Ovary (tissue), 9 donors: ENCODE measurements around the gene RING1. TPM values are rescaled to one million over a fixed set of nuclear protein-coding genes. Genes with fewer than 3 reads are reported as not detected.

Experiments
- DNase-seq, 5 donors: peaks; one replicate each; pipeline ENCODE4 v3.0.0-alpha.2; 2019 to 2020
- H3K27ac ChIP-seq, 2 donors: fragments of 200-600 bp; one replicate each; pipeline versions ENCODE4 v1.5.1 to v1.8.0; 2019 to 2022
- H3K27me3 ChIP-seq: fragments of 200-600 bp; one replicate; pipeline ENCODE4 v1.8.0; 2022
- H3K36me3 ChIP-seq: fragments of 200-600 bp; sonication (generic); one replicate; pipeline ENCODE4 v1.5.1; 2019
- H3K4me1 ChIP-seq: one replicate; pipeline ENCODE4 v1.8.1; 2013; ENCODE audit warnings: mild to moderate bottlenecking, moderate library complexity; ENCODE audit not compliant: insufficient read depth
- H3K4me3 ChIP-seq: fragments of 200-600 bp; sonication (generic); one replicate; pipeline ENCODE4 v1.5.1; 2017
- H3K9me3 ChIP-seq, 2 donors: fragments of 200-600 bp in 1 of 2; sonication (generic) in 1 of 2; one replicate each; pipeline versions ENCODE4 v1.5.1 to v1.8.1; 2013 to 2019; ENCODE audit warnings: mild to moderate bottlenecking in 1 of 2, moderate library complexity in 1 of 2
- CTCF ChIP-seq, 3 donors: fragments of 450-650 bp in 2 of 3; fragments of 200-600 bp in 1 of 3; IDR thresholded peaks; one replicate each; pipeline versions ENCODE4 v1.5.1 to v1.8.0; 2016 to 2022; ENCODE audit warnings: antibody characterized with exemption in 3 of 3, mild to moderate bottlenecking in 1 of 3
- EP300 ChIP-seq: sonication (generic); formaldehyde crosslinking; IDR thresholded peaks from one replicate; pipeline ENCODE4 v1.6.1; 2017; ENCODE audit warnings: antibody characterized with exemption
- POLR2A ChIP-seq: fragments of 450-650 bp; IDR thresholded peaks from one replicate; pipeline ENCODE4 v1.6.1; 2017; ENCODE audit warnings: antibody characterized with exemption, mild to moderate bottlenecking, moderate library complexity
- WGBS, 3 donors: extraction: QIAGEN DNeasy Blood & Tissue Kit in 1 of 3; methylation state at CpG; one replicate each; pipeline versions ENCODE4 v1.1.5 to v1.1.7; 2013 to 2017; 5-methylcytosine and 5-hydroxymethylcytosine counted together
- intact Hi-C, 4 donors: fragments of 100-400 bp; cut with DNase I; formaldehyde crosslinking; loops; one replicate each; pipeline versions ENCODE4 v1.11.0 to v1.15.1; 2022 to 2023
- polyA plus RNA-seq, 2 donors: library from polyadenylated mRNA; stranded (reverse); fragments of 200-250 nt in 1 of 2; fragments of 350-450 nt in 1 of 2; fragmentation: Illumina TruSeq in 1 of 2; extraction: RNeasy Lipid Tissue Mini Kit (QIAGEN cat#74804) in 1 of 2; gene quantifications; one replicate each; pipeline ENCODE4 v1.2.3, GENCODE V29; 2013 to 2014
- total RNA-seq, 7 donors: library from RNA; depleted of rRNA in 2 of 7; stranded (reverse); fragments of >200 nt in 2 of 7; fragmentation: NEBNext Ultra II Directional in 3 of 7; extraction: Animal tissue kit (Norgen Biotek cat#: 25700) in 3 of 7; gene quantifications; one replicate each; pipeline versions ENCODE4 v1.1.0 to v1.2.4, GENCODE V29; 2016 to 2023
- donor health status: DM: no; HTN: no; CAD: no; lungs with moderate emphysema.
- donor health status: DM: no; HTN: no; CAD: no.
- donor health status: Bipolar disorder and iron deficiency.
- donor health status: DM: yes; HTN: yes; CAD: no.
- donor health status: DM: no; HTN: no; CAD: no.
- donor health status: DM: yes; HTN: yes; CAD: no.

The RING1 gene
- total and polyA plus RNA-seq, 9 donors = 20.7 to 70.6 (median 51.7) TPM

DNA sequence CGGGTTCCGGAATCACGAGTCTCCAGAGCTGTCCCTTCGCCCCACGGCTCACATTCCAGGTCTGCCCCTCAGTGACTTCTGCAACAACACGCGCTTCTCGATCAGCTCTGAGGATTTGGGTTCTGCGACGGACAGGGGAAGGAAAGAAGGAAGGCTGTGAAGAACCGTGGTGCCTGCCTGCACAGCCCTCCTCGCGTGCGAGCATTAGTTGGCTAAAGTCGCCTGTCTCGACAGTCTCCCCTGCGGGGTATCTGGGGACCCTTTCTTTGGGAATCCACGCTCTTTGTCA lies 40.3 kb downstream of the RING1 start:
- no peaks in the 10 kb centered on the region for H3K27me3 ChIP-seq
- no peak for TF ChIP-seq POLR2A
- TF ChIP-seq EP300 = no peak
- peak in 1 of 3 donors; percentile 4 for TF ChIP-seq CTCF (IDR thresholded peaks at IDR 0.05)
- 0 to 1% (median 1%) methylated on average over 18 of the region's 18 CpGs for WGBS, 3 donors

DNA sequence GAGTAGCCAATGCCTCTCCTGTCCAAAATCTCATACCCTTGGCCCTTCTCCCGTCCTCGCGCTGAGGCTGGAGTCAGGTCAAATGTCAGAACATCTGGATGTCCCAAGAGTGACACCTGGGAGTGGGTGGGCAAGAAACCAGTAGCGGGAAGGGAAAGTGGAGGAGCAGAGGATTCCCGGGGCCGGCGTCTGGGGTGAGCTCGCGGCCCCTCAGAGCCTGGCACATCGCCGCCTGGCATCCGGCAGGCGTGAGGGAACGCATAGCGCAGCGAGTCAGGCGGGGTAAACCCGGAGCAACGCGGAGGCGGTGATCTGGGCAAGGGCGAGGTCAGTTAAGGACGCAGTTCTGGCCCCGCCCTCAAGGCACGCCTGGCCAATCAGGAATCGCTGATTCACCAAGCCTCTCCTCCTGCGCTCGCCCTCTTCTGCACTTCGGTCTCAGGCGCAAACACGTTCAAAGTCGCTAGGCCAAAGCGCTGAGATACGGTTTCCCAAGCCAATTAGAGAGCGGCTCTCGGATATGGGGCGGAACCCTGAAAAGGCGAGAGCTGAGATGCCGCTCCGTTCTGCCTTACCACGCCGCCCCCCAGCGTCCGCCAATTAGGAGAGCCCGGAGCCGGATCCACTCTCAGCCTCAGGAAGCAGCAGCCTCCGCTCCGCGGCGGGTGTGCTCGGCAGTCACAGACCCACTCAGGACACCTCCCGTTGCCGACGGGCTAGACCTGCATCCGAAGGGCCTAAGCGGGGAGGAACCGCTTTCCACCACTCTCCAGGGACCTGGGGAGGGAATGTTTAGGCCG lies 40.8 kb downstream of the RING1 start:
- 0% methylated on average over 51 to 58 of the region's 58 CpGs for WGBS, 3 donors
- H3K4me3 ChIP-seq = peak overlapping the region; percentile 62
- DNase-seq = peak; percentile 94 to 98 (median 97)

More for the DNA sequence above, 40.3 kb downstream of the RING1 start:
- Histone ChIP-seq H3K4me3 (peak overlapping the region; percentile 51), H3K4me1 (peaks cover 3% of the 10 kb centered on the region), H3K9me3 (no peaks in the 10 kb centered on the region), H3K27ac (peak overlapping the region; percentile 73 to 84), H3K36me3 (no peaks in the 10 kb centered on the region)
- intact Hi-C loops = loop anchor here (2.0 to 10.0 kb wide), 5 partner anchors 86 to 244 kb away; partner anchors contain the start of gene HLA-DOA (in 3 of the 4)
- peak in 1 of 5 donors; percentile 50 for DNase-seq

GRCh38 chr6:33249732-33250630 lies 41.7 kb downstream of the RING1 start:
- no peaks in the 10 kb centered on the region for H3K27me3 ChIP-seq
- no peaks in the 10 kb centered on the region for H3K36me3 ChIP-seq
- peak overlapping the region; percentile 78 to 84 for H3K27ac ChIP-seq
- peak in 3 of 5 donors; percentile 41 to 53 (median 47) for DNase-seq
- peak overlapping the region; percentile 62 for H3K4me3 ChIP-seq
- H3K9me3 ChIP-seq = no peaks in the 10 kb centered on the region
- WGBS, 3 donors = 9 to 17% (median 12%) methylated on average over 14 to 15 of the region's 15 CpGs
- TF ChIP-seq EP300 (no peak), POLR2A (no peak), CTCF (IDR thresholded peaks at IDR 0.05) (no peak)
- H3K4me1 ChIP-seq = peaks cover 3% of the 10 kb centered on the region
- intact Hi-C loops = loop anchor here (2.0 to 10.0 kb wide), 5 partner anchors 87 to 245 kb away; partner anchors contain the start of gene HLA-DOA (in 3 of the 4)

More for the DNA sequence above, 40.8 kb downstream of the RING1 start:
- H3K36me3 ChIP-seq = no peaks in the 10 kb centered on the region
- peak overlapping the region; percentile 78 to 84 for H3K27ac ChIP-seq
- intact Hi-C loops = loop anchor here (2.0 to 10.0 kb wide), 5 partner anchors 86 to 244 kb away; partner anchors contain the start of gene HLA-DOA (in 3 of the 4)
- H3K9me3 ChIP-seq = no peaks in the 10 kb centered on the region
- H3K4me1 ChIP-seq = peaks cover 3% of the 10 kb centered on the region
- TF ChIP-seq EP300 (no peak), CTCF (IDR thresholded peaks at IDR 0.05) (peak in 2 of 3 donors; percentile 9 to 21), POLR2A (peak; percentile 79)
- no peaks in the 10 kb centered on the region for H3K27me3 ChIP-seq

DNA sequence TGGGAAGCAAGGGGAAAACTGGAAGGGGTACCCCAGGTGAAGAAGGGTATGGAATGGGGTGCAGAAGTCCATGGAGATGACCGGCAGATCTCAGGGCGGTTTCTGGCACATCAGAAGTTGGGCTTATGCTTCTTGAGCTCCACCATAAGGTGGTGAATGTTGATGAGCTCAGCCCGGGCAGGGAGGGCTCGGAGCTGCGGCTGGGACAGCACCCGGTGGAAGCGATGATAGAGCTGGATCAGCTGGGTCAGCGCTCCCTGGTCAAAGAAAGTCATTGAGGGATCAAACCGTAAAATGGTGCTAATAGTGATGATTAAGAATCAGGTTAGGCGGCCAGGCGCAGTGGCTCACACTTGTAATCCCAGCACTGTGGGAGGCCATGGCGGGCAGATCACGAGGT lies 42.4 kb downstream of the RING1 start:
- Histone ChIP-seq H3K4me1 (peaks cover 3% of the 10 kb centered on the region), H3K27ac (no peak overlapping the region), H3K27me3 (no peaks in the 10 kb centered on the region), H3K4me3 (no peak overlapping the region), H3K36me3 (no peaks in the 10 kb centered on the region), H3K9me3 (no peaks in the 10 kb centered on the region)
- no peak for TF ChIP-seq EP300
- no peak for TF ChIP-seq POLR2A
- TF ChIP-seq CTCF (IDR thresholded peaks at IDR 0.05) = no peak
- intact Hi-C loops = no loop called here
- 90 to 94% (median 93%) methylated on average over 13 of the region's 13 CpGs for WGBS, 3 donors
- no peak for DNase-seq
